Gastrocnemius medialis (tissue), 4 donors: ENCODE measurements around the gene PBX1.

Experiments
- POLR2A ChIP-seq, 2 donors: fragments of 450-650 bp; IDR thresholded peaks; one replicate each; pipeline ENCODE4 v1.6.1; 2017; ENCODE audit warnings: antibody characterized with exemption in 2 of 2, mild to moderate bottlenecking in 2 of 2, moderate library complexity in 2 of 2
- TF ChIP-seq, protein P1 (sequence below), 5 experiments: fragments of 450-650 bp in 3 of 5; fragments of 200-600 bp in 2 of 5; sonication (generic) in 2 of 5; IDR thresholded peaks in 4 of 5; conservative IDR thresholded peaks in 1 of 5; 1 replicate in 4 of 5; 2 replicates in 1 of 5; pipeline ENCODE4 v1.5.1; 2016 to 2019; ENCODE audit warnings: antibody characterized with exemption in 5 of 5, mild to moderate bottlenecking in 3 of 5, moderate library complexity in 3 of 5

DNA sequence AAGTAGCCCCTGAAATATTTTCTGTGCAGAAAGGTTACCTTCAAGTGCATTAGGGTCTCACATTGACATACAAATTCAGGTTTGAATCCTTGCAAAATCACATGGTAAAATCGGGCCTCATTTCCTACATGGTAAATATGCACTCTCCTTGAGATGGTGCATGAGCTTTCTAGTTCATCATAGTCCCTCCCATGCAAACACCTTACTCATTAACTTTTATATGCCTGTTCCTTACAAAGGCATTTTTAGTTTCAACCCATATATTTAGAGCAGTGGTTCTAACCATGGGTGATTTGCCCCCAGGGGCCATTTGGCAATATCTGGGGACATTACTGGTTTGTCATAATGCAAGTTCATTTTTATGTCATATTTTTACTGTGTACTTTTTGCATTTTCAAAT lies 37.2 kb downstream of the PBX1 start:
- TF ChIP-seq, protein P1, sequence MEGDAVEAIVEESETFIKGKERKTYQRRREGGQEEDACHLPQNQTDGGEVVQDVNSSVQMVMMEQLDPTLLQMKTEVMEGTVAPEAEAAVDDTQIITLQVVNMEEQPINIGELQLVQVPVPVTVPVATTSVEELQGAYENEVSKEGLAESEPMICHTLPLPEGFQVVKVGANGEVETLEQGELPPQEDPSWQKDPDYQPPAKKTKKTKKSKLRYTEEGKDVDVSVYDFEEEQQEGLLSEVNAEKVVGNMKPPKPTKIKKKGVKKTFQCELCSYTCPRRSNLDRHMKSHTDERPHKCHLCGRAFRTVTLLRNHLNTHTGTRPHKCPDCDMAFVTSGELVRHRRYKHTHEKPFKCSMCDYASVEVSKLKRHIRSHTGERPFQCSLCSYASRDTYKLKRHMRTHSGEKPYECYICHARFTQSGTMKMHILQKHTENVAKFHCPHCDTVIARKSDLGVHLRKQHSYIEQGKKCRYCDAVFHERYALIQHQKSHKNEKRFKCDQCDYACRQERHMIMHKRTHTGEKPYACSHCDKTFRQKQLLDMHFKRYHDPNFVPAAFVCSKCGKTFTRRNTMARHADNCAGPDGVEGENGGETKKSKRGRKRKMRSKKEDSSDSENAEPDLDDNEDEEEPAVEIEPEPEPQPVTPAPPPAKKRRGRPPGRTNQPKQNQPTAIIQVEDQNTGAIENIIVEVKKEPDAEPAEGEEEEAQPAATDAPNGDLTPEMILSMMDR (IDR thresholded peaks at IDR 0.05 in 4 of 5, conservative IDR thresholded peaks at IDR 0.05 in 1 of 5) = no peak
- no peak for TF ChIP-seq POLR2A (IDR thresholded peaks at IDR 0.05)
